GM21526 (cell line): ENCODE data around the gene USP53.
"Not testable (repeated sequence)": the region's sequence is repeated elsewhere in the genome, so short reads cannot be mapped to it uniquely, and the experiment has no call there.

Experiments
- ATAC-seq: cut with Tn5 transposase; IDR thresholded peaks from one replicate; pipeline ENCODE4 v1.9.1; 2021; ENCODE audit warnings: moderate library complexity; ENCODE audit not compliant: unreplicated experiment, low FRiP score

Gene USP53

GRCh38 chr4:119266153-119266552 is 53.6 kb downstream of the USP53 start:
- ATAC-seq, result no peak

- ATAC-seq, result no peak
Measured at GRCh38 chr4:119268466-119268865, 56.0 kb downstream of the USP53 start.

GRCh38 chr4:119271361-119272085 is 59.0 kb downstream of the USP53 start:
- no peak for ATAC-seq

- not testable (repeated sequence) for ATAC-seq
Measured at GRCh38 chr4:119279541-119279940, 67.0 kb downstream of the USP53 start.

- ATAC-seq, result not testable (repeated sequence)
Measured at GRCh38 chr4:119279945-119280344, 67.4 kb downstream of the USP53 start.

- ATAC-seq, result no peak
Measured at GRCh38 chr4:119281393-119281792, 68.9 kb downstream of the USP53 start.

GRCh38 chr4:119284876-119285780 is 72.6 kb downstream of the USP53 start:
- ATAC-seq, result no peak

- ATAC-seq, result no peak
Measured at GRCh38 chr4:119286377-119287002, 74.0 kb downstream of the USP53 start.

- ATAC-seq, result no peak
Measured at GRCh38 chr4:119289313-119289712, 76.8 kb downstream of the USP53 start.

GRCh38 chr4:119290598-119290997 is 78.1 kb downstream of the USP53 start:
- no peak for ATAC-seq

- ATAC-seq, result no peak
Measured at GRCh38 chr4:119296356-119296755, 83.8 kb downstream of the USP53 start.

- no peak for ATAC-seq
Measured at GRCh38 chr4:119297795-119298194, 85.3 kb downstream of the USP53 start.

- no peak for ATAC-seq
Measured at GRCh38 chr4:119299260-119299671, 86.8 kb downstream of the USP53 start.

- peak; percentile 71 for ATAC-seq
Measured at GRCh38 chr4:119299741-119300100, 87.2 kb downstream of the USP53 start.

GRCh38 chr4:119300101-119300978 is 87.8 kb downstream of the USP53 start:
- ATAC-seq, result peak; percentile 96

- ATAC-seq, result no peak
Measured at GRCh38 chr4:119302073-119302832, 89.7 kb downstream of the USP53 start.

- no peak for ATAC-seq
Measured at GRCh38 chr4:119303587-119304305, 91.2 kb downstream of the USP53 start.

GRCh38 chr4:119304431-119304830 is 91.9 kb downstream of the USP53 start:
- no peak for ATAC-seq

GRCh38 chr4:119307606-119308005 is 95.1 kb downstream of the USP53 start:
- no peak for ATAC-seq
